GM21576 (cell line): ENCODE results near the gene LHFPL5.

Experiments used
- ATAC-seq: cut with Tn5 transposase; IDR thresholded peaks from one replicate; pipeline ENCODE4 v1.9.1; 2021; ENCODE audit warnings: mild to moderate bottlenecking, moderate library complexity; ENCODE audit not compliant: unreplicated experiment

LHFPL5 gene

GRCh38 chr6:35850208-35850607 lies 45.1 kb downstream of the LHFPL5 start:
- ATAC-seq: no peak

- no peak for ATAC-seq
These were observed 47.8 kb downstream of the LHFPL5 start for GRCh38 chr6:35852994-35853393.

- no peak for ATAC-seq
These were observed 51.1 kb downstream of the LHFPL5 start for GRCh38 chr6:35856250-35856649.

GRCh38 chr6:35857853-35858252 lies 52.7 kb downstream of the LHFPL5 start:
- no peak for ATAC-seq

- no peak for ATAC-seq
These were observed 54.2 kb downstream of the LHFPL5 start for GRCh38 chr6:35859367-35859766.
